ENCODE results near the gene SCD5.

Gene SCD5

GRCh38 chr4:82588771-82589270 is 209.8 kb downstream of the SCD5 start:
- no peak overlapping the region for H3K4me3 ChIP-seq (replicated peaks; ENCODE audit: insufficient read depth, low read length)
- peaks cover 10% of the 10 kb centered on the region for H3K27me3 ChIP-seq (ENCODE audit: insufficient read depth, poor library complexity, severe bottlenecking)
- no peak for TF ChIP-seq POLR2AphosphoS5 (IDR thresholded peaks at IDR 0.05; ENCODE audit: low read depth)
- no peak for TF ChIP-seq SPI1 (IDR thresholded peaks at IDR 0.05; ENCODE audit: borderline replicate concordance, low read depth)
- TF ChIP-seq, protein P1, sequence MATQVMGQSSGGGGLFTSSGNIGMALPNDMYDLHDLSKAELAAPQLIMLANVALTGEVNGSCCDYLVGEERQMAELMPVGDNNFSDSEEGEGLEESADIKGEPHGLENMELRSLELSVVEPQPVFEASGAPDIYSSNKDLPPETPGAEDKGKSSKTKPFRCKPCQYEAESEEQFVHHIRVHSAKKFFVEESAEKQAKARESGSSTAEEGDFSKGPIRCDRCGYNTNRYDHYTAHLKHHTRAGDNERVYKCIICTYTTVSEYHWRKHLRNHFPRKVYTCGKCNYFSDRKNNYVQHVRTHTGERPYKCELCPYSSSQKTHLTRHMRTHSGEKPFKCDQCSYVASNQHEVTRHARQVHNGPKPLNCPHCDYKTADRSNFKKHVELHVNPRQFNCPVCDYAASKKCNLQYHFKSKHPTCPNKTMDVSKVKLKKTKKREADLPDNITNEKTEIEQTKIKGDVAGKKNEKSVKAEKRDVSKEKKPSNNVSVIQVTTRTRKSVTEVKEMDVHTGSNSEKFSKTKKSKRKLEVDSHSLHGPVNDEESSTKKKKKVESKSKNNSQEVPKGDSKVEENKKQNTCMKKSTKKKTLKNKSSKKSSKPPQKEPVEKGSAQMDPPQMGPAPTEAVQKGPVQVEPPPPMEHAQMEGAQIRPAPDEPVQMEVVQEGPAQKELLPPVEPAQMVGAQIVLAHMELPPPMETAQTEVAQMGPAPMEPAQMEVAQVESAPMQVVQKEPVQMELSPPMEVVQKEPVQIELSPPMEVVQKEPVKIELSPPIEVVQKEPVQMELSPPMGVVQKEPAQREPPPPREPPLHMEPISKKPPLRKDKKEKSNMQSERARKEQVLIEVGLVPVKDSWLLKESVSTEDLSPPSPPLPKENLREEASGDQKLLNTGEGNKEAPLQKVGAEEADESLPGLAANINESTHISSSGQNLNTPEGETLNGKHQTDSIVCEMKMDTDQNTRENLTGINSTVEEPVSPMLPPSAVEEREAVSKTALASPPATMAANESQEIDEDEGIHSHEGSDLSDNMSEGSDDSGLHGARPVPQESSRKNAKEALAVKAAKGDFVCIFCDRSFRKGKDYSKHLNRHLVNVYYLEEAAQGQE (IDR thresholded peaks at IDR 0.05; ENCODE audit: insufficient replicate concordance, low read depth) = no peak
- TF ChIP-seq, protein P2, sequence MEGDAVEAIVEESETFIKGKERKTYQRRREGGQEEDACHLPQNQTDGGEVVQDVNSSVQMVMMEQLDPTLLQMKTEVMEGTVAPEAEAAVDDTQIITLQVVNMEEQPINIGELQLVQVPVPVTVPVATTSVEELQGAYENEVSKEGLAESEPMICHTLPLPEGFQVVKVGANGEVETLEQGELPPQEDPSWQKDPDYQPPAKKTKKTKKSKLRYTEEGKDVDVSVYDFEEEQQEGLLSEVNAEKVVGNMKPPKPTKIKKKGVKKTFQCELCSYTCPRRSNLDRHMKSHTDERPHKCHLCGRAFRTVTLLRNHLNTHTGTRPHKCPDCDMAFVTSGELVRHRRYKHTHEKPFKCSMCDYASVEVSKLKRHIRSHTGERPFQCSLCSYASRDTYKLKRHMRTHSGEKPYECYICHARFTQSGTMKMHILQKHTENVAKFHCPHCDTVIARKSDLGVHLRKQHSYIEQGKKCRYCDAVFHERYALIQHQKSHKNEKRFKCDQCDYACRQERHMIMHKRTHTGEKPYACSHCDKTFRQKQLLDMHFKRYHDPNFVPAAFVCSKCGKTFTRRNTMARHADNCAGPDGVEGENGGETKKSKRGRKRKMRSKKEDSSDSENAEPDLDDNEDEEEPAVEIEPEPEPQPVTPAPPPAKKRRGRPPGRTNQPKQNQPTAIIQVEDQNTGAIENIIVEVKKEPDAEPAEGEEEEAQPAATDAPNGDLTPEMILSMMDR (IDR thresholded peaks at IDR 0.05; ENCODE audit: insufficient read depth, low read length) = no peak
- no peak for TF ChIP-seq GABPA (IDR thresholded peaks at IDR 0.05; ENCODE audit: low read depth)
- H3K27ac ChIP-seq (replicated peaks) = no peak overlapping the region
- DNase-seq (ENCODE audit: low read depth in 1 of 2, low spot score in 1 of 2) = no peak

DNA sequence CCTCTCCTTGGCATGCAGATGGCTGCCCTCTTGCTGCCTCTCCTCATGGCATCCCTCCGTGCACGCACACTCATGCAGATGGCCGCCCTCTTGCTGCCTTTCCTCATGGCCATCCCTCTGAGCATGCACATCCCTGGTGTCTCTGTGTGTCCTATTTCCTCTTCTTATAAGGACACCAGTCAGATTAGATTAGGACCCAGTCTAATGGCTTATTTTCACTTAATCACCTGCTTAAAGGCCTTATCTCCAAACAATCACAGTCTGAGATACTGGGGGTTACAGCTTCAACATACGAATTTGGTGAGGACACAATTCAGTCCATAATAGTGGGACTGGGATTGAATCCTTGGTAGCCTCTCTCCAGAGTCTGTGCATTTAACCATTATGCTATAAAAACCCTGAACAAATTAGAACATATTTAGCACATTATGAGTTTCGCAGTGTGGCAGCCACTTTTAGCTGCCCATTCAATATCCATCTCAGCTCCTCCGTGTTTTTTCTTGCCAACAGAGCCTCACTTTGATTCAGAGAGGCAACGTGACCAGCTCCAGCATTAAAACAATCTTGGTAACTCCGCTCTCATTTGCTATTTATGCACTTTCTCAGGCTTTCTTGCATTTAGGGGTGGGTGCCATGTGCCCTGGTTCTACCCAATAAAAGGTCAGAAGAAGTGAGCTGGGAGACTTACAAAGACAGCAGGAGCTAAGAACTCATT is 210.6 kb downstream of the SCD5 start:
- Histone ChIP-seq H3K27me3 (ENCODE audit: insufficient read depth, poor library complexity, severe bottlenecking) (peaks cover 10% of the 10 kb centered on the region), H3K4me3 (replicated peaks; ENCODE audit: insufficient read depth, low read length) (no peak overlapping the region), H3K27ac (replicated peaks) (no peak overlapping the region)
- DNase-seq (ENCODE audit: low read depth in 1 of 2, low spot score in 1 of 2) = no peak
- TF ChIP-seq GABPA (IDR thresholded peaks at IDR 0.05; ENCODE audit: low read depth) (no peak), POLR2AphosphoS5 (IDR thresholded peaks at IDR 0.05; ENCODE audit: low read depth) (no peak), SPI1 (IDR thresholded peaks at IDR 0.05; ENCODE audit: borderline replicate concordance, low read depth) (no peak)
- TF ChIP-seq, protein P2 (IDR thresholded peaks at IDR 0.05; ENCODE audit: insufficient read depth, low read length) = no peak

DNA sequence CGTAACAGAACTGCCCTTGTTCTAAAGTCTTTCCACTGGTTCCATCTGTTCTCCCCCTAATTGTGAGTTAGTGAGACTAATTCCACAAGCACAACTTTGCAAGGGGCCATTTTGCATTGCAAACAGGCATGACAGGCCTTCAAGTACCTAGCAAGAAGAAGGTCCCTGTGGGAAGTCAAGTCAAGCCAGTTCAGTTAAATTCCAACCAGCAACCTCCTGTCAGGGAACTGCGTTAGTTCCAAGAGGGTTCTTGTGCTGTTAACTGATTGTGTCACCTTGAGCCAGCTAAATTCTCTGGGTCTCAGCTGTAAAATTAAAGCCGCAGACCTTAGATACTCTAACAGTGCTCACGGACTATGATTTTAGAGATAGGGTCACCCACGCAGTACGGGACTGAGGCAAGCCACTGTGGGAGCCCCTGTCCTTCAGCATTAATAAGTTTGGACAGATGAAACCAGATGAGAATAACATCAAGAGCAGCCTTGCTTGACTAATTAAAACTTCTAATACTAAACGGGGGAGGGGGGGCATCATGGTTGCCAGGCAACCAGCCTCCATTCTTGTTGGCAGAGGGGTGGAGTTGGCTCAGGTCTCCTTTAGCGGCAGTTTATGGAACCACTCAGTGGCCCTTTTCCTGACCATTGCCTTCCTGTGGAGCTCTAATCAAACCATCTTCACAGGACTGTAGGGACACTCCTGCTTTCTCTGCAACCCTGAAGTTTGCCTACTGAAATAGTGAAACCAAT is 212.7 kb downstream of the SCD5 start:
- peaks cover 4% of the 10 kb centered on the region for H3K27me3 ChIP-seq (ENCODE audit: insufficient read depth, poor library complexity, severe bottlenecking)
- no peak overlapping the region for H3K4me3 ChIP-seq (replicated peaks; ENCODE audit: insufficient read depth, low read length)
- no peak for DNase-seq (ENCODE audit: low read depth in 1 of 2, low spot score in 1 of 2)
- H3K27ac ChIP-seq (replicated peaks) = no peak overlapping the region
- TF ChIP-seq, protein P2 (IDR thresholded peaks at IDR 0.05; ENCODE audit: insufficient read depth, low read length) = no peak
- TF ChIP-seq GABPA (IDR thresholded peaks at IDR 0.05; ENCODE audit: low read depth) = no peak
- TF ChIP-seq SPI1 (IDR thresholded peaks at IDR 0.05; ENCODE audit: borderline replicate concordance, low read depth) = no peak
- no peak for TF ChIP-seq POLR2AphosphoS5 (IDR thresholded peaks at IDR 0.05; ENCODE audit: low read depth)
- TF ChIP-seq, protein P1 (IDR thresholded peaks at IDR 0.05; ENCODE audit: insufficient replicate concordance, low read depth) = no peak

All from HL-60 (cell line).